ENCODE results near the gene MXRA7.

MXRA7 gene

GRCh38 chr17:76635039-76635438 lies 75.7 kb downstream of the MXRA7 start:
- Histone ChIP-seq H3K9me2 (replicated peaks; ENCODE audit: low read depth, low read length) (no peaks in the 10 kb centered on the region), H3K27me3 (ENCODE audit: insufficient read depth, low read length, poor library complexity, severe bottlenecking) (no peaks in the 10 kb centered on the region), H3K4me1 (ENCODE audit: insufficient read depth, low read length, poor library complexity, severe bottlenecking) (no peaks in the 10 kb centered on the region), H3K79me2 (ENCODE audit: insufficient read depth, low read length) (no peaks in the 10 kb centered on the region), H3K36me3 (ENCODE audit: insufficient read depth, low read length) (no peaks in the 10 kb centered on the region), H3F3A (ENCODE audit: low read depth) (no peaks in the 10 kb centered on the region), H3K9me3 (ENCODE audit: insufficient read depth, low read depth, low read length) (no peaks in the 10 kb centered on the region), H2AFZ (ENCODE audit: low read length) (no peak overlapping the region), H3K4me3 (ENCODE audit: low read length, poor library complexity, severe bottlenecking) (no peak overlapping the region), H3K9ac (ENCODE audit: low read depth, low read length, poor library complexity, severe bottlenecking) (no peak overlapping the region), H3K4me2 (ENCODE audit: low read depth, low read length, poor library complexity, severe bottlenecking) (no peak overlapping the region), H4K20me1 (ENCODE audit: insufficient read depth, low read length, poor library complexity, severe bottlenecking) (no peaks in the 10 kb centered on the region)
- no peak for TF ChIP-seq EZH2phosphoT487 (IDR thresholded peaks at IDR 0.05; ENCODE audit: borderline replicate concordance)
- TF ChIP-seq, protein P1, sequence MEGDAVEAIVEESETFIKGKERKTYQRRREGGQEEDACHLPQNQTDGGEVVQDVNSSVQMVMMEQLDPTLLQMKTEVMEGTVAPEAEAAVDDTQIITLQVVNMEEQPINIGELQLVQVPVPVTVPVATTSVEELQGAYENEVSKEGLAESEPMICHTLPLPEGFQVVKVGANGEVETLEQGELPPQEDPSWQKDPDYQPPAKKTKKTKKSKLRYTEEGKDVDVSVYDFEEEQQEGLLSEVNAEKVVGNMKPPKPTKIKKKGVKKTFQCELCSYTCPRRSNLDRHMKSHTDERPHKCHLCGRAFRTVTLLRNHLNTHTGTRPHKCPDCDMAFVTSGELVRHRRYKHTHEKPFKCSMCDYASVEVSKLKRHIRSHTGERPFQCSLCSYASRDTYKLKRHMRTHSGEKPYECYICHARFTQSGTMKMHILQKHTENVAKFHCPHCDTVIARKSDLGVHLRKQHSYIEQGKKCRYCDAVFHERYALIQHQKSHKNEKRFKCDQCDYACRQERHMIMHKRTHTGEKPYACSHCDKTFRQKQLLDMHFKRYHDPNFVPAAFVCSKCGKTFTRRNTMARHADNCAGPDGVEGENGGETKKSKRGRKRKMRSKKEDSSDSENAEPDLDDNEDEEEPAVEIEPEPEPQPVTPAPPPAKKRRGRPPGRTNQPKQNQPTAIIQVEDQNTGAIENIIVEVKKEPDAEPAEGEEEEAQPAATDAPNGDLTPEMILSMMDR (conservative IDR thresholded peaks at IDR 0.05; ENCODE audit: low read length): no peak

- Histone ChIP-seq H3K4me3 (ENCODE audit: low read length, poor library complexity, severe bottlenecking) (no peak overlapping the region), H2AFZ (ENCODE audit: low read length) (no peak overlapping the region), H3K4me1 (ENCODE audit: insufficient read depth, low read length, poor library complexity, severe bottlenecking) (no peaks in the 10 kb centered on the region), H3K9ac (ENCODE audit: low read depth, low read length, poor library complexity, severe bottlenecking) (no peak overlapping the region), H4K20me1 (ENCODE audit: insufficient read depth, low read length, poor library complexity, severe bottlenecking) (no peaks in the 10 kb centered on the region), H3K4me2 (ENCODE audit: low read depth, low read length, poor library complexity, severe bottlenecking) (no peak overlapping the region), H3K9me2 (replicated peaks; ENCODE audit: low read depth, low read length) (no peaks in the 10 kb centered on the region), H3K27me3 (ENCODE audit: insufficient read depth, low read length, poor library complexity, severe bottlenecking) (no peaks in the 10 kb centered on the region), H3K79me2 (ENCODE audit: insufficient read depth, low read length) (no peaks in the 10 kb centered on the region), H3K36me3 (ENCODE audit: insufficient read depth, low read length) (no peaks in the 10 kb centered on the region), H3K9me3 (ENCODE audit: insufficient read depth, low read depth, low read length) (no peaks in the 10 kb centered on the region), H3F3A (ENCODE audit: low read depth) (no peaks in the 10 kb centered on the region)
- TF ChIP-seq, protein P1 (conservative IDR thresholded peaks at IDR 0.05; ENCODE audit: low read length): no peak
- TF ChIP-seq EZH2phosphoT487 (IDR thresholded peaks at IDR 0.05; ENCODE audit: borderline replicate concordance): no peak
These were observed 77.0 kb downstream of the MXRA7 start for GRCh38 chr17:76633628-76634328.

- Histone ChIP-seq H3K4me3 (ENCODE audit: low read length, poor library complexity, severe bottlenecking) (no peak overlapping the region), H3F3A (ENCODE audit: low read depth) (no peaks in the 10 kb centered on the region), H3K36me3 (ENCODE audit: insufficient read depth, low read length) (no peaks in the 10 kb centered on the region), H3K9me3 (ENCODE audit: insufficient read depth, low read depth, low read length) (no peaks in the 10 kb centered on the region), H3K9ac (ENCODE audit: low read depth, low read length, poor library complexity, severe bottlenecking) (no peak overlapping the region), H3K9me2 (replicated peaks; ENCODE audit: low read depth, low read length) (no peaks in the 10 kb centered on the region), H4K20me1 (ENCODE audit: insufficient read depth, low read length, poor library complexity, severe bottlenecking) (no peaks in the 10 kb centered on the region), H2AFZ (ENCODE audit: low read length) (no peak overlapping the region), H3K4me1 (ENCODE audit: insufficient read depth, low read length, poor library complexity, severe bottlenecking) (no peaks in the 10 kb centered on the region), H3K79me2 (ENCODE audit: insufficient read depth, low read length) (no peaks in the 10 kb centered on the region), H3K27me3 (ENCODE audit: insufficient read depth, low read length, poor library complexity, severe bottlenecking) (no peaks in the 10 kb centered on the region), H3K4me2 (ENCODE audit: low read depth, low read length, poor library complexity, severe bottlenecking) (no peak overlapping the region)
- TF ChIP-seq EZH2phosphoT487 (IDR thresholded peaks at IDR 0.05; ENCODE audit: borderline replicate concordance): no peak
- TF ChIP-seq, protein P1 (conservative IDR thresholded peaks at IDR 0.05; ENCODE audit: low read length): no peak
These were observed 78.8 kb downstream of the MXRA7 start for GRCh38 chr17:76631821-76632565.
